Lower lobe of right lung (tissue), 2 donors: ENCODE data around the gene ZBTB42. TPM values are rescaled to one million over a fixed set of nuclear protein-coding genes. Genes with fewer than 3 reads are reported as not detected.

Experiments used
- ATAC-seq, 2 donors: fragments of 200-7000 bp; cut with Tn5 transposase; one replicate each; pipeline ENCODE4 v1.9.1; 2020 to 2022; ENCODE audit warnings: mild to moderate bottlenecking in 2 of 2, moderate library complexity in 2 of 2
- DNase-seq: peaks from one replicate; pipeline ENCODE4 v3.0.0-alpha.2; 2020
- H3K27ac ChIP-seq: fragments of 200-600 bp; one replicate; pipeline ENCODE4 v1.8.0; 2022
- H3K27me3 ChIP-seq: fragments of 200-600 bp; one replicate; pipeline ENCODE4 v1.8.0; 2022; ENCODE audit warnings: low read depth
- H3K36me3 ChIP-seq: fragments of 200-600 bp; one replicate; pipeline ENCODE4 v1.8.0; 2022; ENCODE audit warnings: mild to moderate bottlenecking
- H3K4me1 ChIP-seq: fragments of 200-600 bp; one replicate; pipeline ENCODE4 v1.8.0; 2022
- H3K4me3 ChIP-seq: fragments of 200-600 bp; one replicate; pipeline ENCODE4 v1.8.0; 2022; ENCODE audit warnings: mild to moderate bottlenecking
- H3K9me3 ChIP-seq: fragments of 200-600 bp; one replicate; pipeline ENCODE4 v1.8.0; 2022
- intact Hi-C: fragments of 100-400 bp; cut with DNase I; formaldehyde crosslinking; loops from one replicate; pipeline ENCODE4 v1.11.0; 2022
- long read RNA-seq: library from polyadenylated mRNA; unstranded; transcript quantifications from one replicate; pipeline ENCODE4 v2.0.0, GENCODE V29; 2021
- total RNA-seq: library from RNA; stranded (reverse); fragmentation: NEBNext Ultra II Directional; extraction: Animal tissue kit (Norgen Biotek cat#: 25700); gene quantifications from one replicate; pipeline ENCODE4 v1.2.1, GENCODE V29; 2021
- TF ChIP-seq, protein P1 (sequence below): fragments of 200-600 bp; IDR thresholded peaks from one replicate; pipeline ENCODE4 v1.8.0; 2022; ENCODE audit warnings: antibody characterized with exemption, mild to moderate bottlenecking
- donor health status: DM: no; HTN: yes; CAD: no; lungs with severe emphysema.

The ZBTB42 gene
- 13.1 TPM for total RNA-seq
- long read RNA-seq, transcript ZBTB42-201 (1 exons, 3,800 nt), result major isoform, 20 of 25 reads
- long read RNA-seq, partial matches to known transcripts, result 0 of 25 reads
- long read RNA-seq, other reads (novel, unspliced or antisense), result 4 of 25 reads

DNA sequence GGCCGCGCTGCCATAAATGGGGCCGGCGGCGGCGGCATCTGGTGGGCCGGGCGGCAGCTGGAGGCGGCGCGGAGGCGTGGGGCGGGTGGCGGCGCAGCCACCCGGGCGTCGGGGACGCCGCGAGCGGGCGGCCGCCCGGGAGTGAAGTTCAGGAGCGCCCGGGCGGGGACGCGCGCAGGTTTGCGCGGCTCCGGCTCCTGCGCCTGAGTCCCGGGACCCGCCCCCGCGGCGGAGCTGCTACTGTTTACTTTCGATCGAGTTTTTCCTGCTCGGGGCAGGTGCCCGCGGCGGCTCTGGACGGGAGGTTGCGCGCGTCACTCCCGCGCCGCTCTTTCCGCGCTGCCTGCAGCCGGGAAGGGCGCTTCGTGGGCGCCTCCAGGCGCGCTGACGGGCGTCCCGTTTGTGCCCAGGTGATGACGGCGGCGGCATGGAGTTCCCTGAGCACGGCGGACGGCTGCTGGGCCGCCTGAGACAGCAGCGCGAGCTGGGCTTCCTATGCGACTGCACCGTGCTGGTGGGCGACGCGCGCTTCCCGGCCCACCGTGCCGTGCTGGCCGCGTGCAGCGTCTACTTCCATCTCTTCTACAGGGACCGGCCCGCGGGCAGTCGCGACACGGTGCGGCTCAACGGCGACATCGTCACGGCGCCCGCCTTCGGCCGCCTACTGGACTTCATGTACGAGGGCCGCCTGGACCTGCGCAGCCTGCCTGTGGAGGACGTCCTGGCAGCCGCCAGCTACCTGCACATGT, at the start of gene ZBTB42:
ZBTB42 (plus strand) TSS at position 331 of the 749 bp plus-strand sequence; CDS start at position 428, 97 bp downstream.
- no peaks in the 10 kb centered on the region for H3K36me3 ChIP-seq
- TF ChIP-seq, protein P1, sequence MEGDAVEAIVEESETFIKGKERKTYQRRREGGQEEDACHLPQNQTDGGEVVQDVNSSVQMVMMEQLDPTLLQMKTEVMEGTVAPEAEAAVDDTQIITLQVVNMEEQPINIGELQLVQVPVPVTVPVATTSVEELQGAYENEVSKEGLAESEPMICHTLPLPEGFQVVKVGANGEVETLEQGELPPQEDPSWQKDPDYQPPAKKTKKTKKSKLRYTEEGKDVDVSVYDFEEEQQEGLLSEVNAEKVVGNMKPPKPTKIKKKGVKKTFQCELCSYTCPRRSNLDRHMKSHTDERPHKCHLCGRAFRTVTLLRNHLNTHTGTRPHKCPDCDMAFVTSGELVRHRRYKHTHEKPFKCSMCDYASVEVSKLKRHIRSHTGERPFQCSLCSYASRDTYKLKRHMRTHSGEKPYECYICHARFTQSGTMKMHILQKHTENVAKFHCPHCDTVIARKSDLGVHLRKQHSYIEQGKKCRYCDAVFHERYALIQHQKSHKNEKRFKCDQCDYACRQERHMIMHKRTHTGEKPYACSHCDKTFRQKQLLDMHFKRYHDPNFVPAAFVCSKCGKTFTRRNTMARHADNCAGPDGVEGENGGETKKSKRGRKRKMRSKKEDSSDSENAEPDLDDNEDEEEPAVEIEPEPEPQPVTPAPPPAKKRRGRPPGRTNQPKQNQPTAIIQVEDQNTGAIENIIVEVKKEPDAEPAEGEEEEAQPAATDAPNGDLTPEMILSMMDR, result no peak
- no peaks in the 10 kb centered on the region for H3K9me3 ChIP-seq
- H3K27me3 ChIP-seq, result no peaks in the 10 kb centered on the region
- intact Hi-C loops, result no loop called here
- H3K4me1 ChIP-seq, result peaks cover 73% of the 10 kb centered on the region
- DNase-seq (peak; percentile 93), ATAC-seq (peak; percentile 68 to 69)
- H3K27ac ChIP-seq, result peak within 1 kb of the TSS; percentile 96
- H3K4me3 ChIP-seq, result peak within 1 kb of the TSS; percentile 88

- ATAC-seq (no peak), DNase-seq (no peak)
- intact Hi-C loops, result no loop called here
These were observed 49.1 kb upstream of the ZBTB42 start for GRCh38 chr14:104751539-104752422.

GRCh38 chr14:104752423-104752734, 48.5 kb upstream of the ZBTB42 start:
- ATAC-seq, result no peak

More at GRCh38 chr14:104751539-104752422, 49.1 kb upstream of the ZBTB42 start:
- H3K36me3 ChIP-seq, result peaks cover 18% of the 10 kb centered on the region
- no peaks in the 10 kb centered on the region for H3K27me3 ChIP-seq
- TF ChIP-seq, protein P1, result no peak
- peak overlapping the region; percentile 98 for H3K4me3 ChIP-seq
- peaks cover 22% of the 10 kb centered on the region for H3K4me1 ChIP-seq
- no peaks in the 10 kb centered on the region for H3K9me3 ChIP-seq
- peak overlapping the region; percentile 98 for H3K27ac ChIP-seq

DNA sequence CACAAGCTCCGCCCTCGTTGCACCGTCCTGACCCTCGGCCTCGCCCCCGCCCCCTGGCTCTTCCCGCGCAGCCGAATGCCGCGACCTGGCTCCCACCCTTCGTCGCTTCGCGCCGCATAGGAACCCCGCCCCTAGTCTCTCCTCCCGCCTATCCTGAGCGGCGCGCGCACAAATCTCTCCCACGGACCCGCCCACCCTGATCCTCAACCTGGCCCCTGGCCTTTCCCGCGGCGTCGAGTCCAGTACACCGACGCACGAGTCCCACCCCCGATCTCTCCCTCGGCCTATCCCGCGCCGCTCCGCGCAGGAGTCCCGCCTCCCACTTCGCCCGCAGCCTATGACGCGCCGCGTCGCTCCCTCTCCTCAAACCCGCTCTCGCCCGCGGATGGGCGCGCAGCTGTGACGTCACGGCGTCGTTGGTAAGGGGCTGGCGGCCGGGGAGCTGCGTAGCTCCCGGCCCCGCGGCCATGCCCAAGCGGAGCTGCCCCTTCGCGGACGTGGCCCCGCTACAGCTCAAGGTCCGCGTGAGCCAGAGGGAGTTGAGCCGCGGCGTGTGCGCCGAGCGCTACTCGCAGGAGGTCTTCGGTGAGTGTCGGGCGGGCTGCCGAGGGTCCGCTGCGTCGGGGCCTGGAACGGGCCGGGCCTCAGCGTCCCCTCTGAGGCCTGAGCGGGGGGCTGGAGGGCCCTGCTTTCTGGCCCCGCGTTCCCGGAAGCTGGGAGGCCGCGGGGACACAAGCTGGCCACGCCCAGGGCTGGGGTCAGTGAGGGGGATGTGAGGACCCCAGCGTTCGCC, 48.0 kb upstream of the ZBTB42 start, which contains the start of gene SIVA1:
SIVA1 (plus strand) TSS at position 413 of the 793 bp plus-strand sequence; CDS start at position 468, 55 bp downstream.
- Histone ChIP-seq H3K27me3 (no peaks in the 10 kb centered on the region), H3K4me1 (peaks cover 22% of the 10 kb centered on the region), H3K27ac (peak within 1 kb of the TSS; percentile 98), H3K4me3 (peak within 1 kb of the TSS; percentile 98), H3K9me3 (no peaks in the 10 kb centered on the region), H3K36me3 (peaks cover 29% of the 10 kb centered on the region)
- intact Hi-C loops, result no loop called here
- ATAC-seq (peak; percentile 97), DNase-seq (peak; percentile 100)
- TF ChIP-seq, protein P1, result no peak

More at GRCh38 chr14:104752423-104752734, 48.5 kb upstream of the ZBTB42 start:
- no peak for DNase-seq
- TF ChIP-seq, protein P1, result no peak
- peaks cover 22% of the 10 kb centered on the region for H3K4me1 ChIP-seq
- H3K36me3 ChIP-seq, result peaks cover 24% of the 10 kb centered on the region
- H3K4me3 ChIP-seq, result peak overlapping the region; percentile 98
- H3K27ac ChIP-seq, result peak overlapping the region; percentile 98
- intact Hi-C loops, result no loop called here
- H3K9me3 ChIP-seq, result no peaks in the 10 kb centered on the region
- no peaks in the 10 kb centered on the region for H3K27me3 ChIP-seq
